NCI-H1417 treated with DMSO at 0.1 percent for 48 hours (cell line): ENCODE data around the gene CDNF.
"Not testable (repeated sequence)": the region's sequence is repeated elsewhere in the genome, so short reads cannot be mapped to it uniquely, and the experiment has no call there.

Experiments
- DNase-seq: peaks from one replicate; lab custom pipeline; 2025; lab: John Stamatoyannopoulos, UW

The CDNF gene

DNA sequence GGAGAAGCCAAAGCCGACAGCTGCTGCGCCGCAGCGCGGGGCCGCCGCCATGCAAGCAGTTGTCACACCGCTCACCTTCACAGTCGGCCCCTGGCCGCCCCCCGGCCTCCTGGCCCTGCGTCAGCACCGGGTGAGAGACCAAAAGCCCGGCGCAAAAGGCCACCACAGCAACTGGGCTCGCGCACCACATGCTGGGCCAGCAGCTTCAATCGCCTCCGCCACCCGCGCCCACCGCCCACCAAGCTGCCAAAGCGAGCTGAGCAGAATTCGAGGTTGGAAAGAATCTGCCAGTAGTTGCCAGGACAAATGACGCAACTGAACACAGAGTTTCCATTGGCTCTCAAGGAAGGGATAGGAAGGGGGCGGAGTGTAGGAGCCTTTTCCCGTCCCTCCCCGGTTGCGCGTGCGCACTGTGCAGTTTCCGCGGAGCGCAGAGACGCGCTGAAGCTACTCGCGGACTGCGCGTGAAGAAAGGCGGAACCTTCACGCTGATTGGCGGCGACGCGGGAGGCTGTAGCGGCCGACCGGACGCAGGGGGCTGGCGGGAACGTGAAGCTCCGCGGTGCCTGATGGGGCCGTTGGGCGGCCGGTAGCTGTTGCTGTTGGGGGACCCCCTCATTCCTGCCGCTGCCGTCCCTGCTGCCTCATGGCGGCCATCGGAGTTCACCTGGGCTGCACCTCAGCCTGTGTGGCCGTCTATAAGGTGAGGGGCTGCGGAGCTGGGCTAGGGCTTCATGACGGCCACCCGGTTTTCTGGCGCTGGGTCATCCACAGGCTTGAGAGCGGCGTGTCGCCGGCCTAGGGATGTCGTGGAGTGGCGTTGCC lies at the start of gene CDNF, which contains the start of the genes HSPA14 and MSANTD7:
Gene CDNF (minus strand): TSS at position 281 of the 825 bp plus-strand sequence. CDS start 91 bp downstream, at position 190.
Gene HSPA14 (plus strand): TSS at position 550 of the 825 bp plus-strand sequence. CDS start 97 bp downstream, at position 647.
Gene MSANTD7 (plus strand): TSS at position 550 of the 825 bp plus-strand sequence. CDS start 3,979 bp downstream, outside the sequence.
- peak; percentile 83 for DNase-seq

DNA sequence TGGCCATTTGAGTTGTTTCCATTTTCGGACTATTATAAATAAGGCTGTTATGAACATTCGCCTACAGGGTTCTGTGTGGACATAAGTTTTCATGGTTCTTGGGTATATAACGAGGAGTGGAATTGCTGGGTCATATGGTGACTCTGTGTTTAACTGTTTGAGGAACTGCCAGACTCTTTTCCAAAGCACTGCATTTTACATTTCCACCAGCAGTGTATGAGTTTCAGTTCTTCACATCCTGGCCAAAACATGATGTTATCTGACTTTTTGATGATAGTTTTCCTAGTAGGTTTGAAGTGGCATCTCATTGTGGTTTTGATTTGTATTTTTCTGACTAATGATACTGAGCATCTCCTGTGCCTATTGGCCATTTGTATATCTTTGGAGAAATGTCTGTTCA lies 46.2 kb upstream of the CDNF start:
- DNase-seq = no peak

DNA sequence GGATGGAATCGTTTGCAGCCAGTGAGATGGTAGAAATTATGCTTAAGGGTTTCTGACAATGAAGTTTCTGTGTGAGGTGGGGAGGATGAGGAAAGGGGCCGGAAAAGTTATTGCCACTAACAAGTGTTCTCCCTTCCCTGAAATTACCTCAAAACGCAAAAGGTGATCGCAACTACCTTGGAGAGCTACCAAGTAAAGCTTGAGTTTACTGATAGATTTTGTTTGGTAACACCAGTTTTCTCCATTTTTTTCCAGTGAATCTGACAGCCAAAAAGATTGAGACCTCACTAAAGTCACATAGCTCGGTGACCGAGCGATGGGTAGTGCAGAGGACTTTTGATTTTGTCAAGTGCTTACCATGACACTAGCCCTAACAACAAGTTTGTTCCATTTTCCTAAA lies 42.4 kb upstream of the CDNF start:
- DNase-seq = no peak

GRCh38 chr10:14879928-14880193 lies 42.0 kb upstream of the CDNF start:
- DNase-seq = no peak

DNA sequence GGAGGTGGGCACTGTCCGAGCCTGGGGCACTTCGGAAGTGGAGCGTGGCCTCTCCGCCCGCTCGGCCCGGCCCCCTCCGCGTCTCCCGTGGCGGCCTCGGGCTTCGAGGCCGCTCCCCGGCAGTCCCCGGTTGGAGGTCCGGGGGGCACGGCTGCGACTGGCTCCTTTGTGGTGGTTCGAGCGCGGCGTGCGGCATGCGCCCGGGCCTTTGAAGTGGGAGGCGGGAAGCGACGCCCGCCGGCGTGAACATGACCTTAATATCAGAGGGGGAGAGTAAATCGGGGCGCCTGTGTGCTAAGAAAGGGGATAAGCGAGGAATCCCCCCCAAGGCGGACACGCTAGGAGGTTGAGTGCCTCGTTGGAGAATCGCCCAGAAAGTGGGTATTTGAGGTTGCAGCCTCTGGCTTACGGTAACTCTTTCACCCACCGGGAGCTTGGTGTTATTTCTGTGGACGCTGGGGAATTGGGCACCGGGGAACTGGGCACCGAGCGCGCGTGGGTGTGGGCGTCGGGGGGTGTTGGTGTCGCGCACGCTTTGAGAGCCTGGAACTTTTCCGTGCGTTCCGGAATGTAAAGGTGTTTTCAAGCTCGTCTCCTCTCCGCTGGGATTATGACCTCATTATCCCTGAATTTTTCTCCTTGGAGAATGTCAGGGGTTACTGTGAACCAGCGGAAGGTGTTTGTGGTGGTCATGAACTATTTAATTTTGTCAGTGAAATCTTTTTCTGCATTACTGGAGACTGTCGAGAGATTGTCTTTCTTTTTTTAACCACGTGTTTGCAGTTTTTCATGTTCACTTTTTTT lies 41.5 kb upstream of the CDNF start:
- DNase-seq = no peak

DNA sequence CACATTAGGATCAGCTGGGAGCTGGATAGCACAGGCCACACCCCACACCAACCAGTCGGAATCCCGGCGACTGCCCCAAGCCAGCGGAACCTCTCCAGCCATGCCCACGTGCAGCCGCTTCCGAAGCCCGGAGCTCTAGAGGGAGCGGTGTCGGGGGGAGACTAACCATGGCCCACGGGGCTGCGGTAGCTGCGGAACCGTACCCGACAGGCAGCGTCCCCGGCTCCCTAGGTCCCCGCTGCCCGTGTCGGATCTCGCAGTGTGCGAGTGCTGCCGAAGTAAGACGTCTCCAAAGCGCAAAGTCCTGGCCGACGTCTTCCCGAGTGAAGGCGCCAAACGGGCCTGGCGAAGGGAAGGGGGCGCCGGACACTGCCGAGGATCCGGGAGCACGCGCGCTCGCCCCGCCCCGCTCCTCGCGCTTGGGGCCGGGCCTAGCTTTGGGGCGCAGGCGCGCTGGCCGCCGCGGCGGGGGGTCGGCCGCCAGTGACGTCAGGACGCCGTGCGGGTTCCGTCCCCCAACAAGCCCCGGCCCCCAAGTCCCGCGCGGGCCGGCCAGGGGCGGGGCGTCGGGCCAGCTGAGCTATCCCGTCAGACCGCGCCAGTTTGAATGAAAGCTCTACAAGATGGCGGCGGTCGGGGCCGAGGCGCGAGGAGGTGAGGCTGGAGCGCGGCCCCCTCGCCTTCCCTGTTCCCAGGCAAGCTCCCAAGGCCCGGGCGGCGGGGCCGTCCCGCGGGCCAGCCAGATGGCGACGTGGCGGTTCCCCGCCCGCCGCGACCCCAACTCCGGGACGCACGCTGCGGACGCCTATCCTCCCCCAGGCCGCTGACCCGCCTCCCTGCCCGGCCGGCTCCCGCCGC lies 40.7 kb upstream of the CDNF start, which contains the start of gene SUV39H2:
Gene SUV39H2 (plus strand): TSS at position 601 of the 858 bp plus-strand sequence. CDS start 23 bp downstream, at position 624.
- DNase-seq = peak; percentile 27

GRCh38 chr10:14876764-14877163 lies 38.9 kb upstream of the CDNF start:
- DNase-seq = no peak

DNA sequence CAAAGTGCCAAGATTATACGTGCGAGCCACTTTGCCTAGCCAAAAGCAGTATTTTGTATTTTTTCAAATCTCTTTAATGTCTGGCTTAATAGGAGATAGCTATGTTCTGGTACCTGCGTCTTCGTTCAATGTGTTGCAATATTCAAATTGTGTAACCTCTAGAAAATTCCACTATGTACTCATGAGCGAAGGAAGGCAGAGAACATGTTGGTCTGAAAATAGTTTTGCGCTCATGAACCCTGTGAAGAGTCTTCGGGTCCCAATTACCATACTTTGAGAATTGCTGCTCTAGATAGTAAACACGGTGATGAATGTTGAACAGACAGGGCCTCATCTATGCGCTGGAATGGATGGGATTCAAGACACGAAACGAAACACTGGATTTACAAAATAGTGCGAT lies 38.1 kb upstream of the CDNF start:
- DNase-seq = no peak

GRCh38 chr10:14873090-14873760 lies 35.4 kb upstream of the CDNF start:
- DNase-seq = no peak

DNA sequence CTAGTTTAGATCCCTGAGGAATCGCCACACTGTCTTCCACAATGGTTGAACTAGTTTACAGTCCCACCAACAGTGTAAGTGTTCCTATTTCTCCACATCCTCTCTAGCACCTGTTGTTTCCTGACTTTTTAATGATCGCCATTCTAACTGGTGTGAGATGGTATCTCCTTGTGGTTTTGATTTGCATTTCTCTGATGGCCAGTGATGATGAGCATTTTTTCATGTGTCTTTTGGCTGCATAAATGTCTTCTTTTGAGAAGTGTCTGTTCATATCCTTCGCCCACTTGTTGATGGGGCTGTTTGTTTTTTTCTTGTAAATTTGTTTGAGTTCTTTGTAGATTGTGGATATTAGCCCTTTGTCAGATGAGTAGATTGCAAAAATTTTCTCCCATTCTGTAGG lies 27.0 kb upstream of the CDNF start:
- not testable (repeated sequence) for DNase-seq

DNA sequence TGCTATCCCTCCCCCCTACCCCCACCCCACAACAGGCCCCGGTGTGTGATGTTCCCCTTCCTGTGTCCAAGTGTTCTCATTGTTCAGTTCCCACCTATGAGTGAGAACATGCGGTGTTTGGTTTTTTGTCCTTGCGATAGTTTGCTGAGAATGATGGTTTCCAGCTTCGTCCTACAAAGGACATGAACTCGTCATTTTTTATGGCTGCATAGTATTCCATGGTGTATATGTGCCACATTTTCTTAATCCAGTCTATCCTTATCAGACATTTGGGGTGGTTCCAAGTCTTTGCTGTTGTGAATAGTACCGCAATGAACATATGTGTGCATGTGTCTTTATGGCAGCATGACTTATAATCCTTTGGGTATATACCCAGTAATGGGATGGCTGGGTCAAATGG lies 26.6 kb upstream of the CDNF start:
- not testable (repeated sequence) for DNase-seq

DNA sequence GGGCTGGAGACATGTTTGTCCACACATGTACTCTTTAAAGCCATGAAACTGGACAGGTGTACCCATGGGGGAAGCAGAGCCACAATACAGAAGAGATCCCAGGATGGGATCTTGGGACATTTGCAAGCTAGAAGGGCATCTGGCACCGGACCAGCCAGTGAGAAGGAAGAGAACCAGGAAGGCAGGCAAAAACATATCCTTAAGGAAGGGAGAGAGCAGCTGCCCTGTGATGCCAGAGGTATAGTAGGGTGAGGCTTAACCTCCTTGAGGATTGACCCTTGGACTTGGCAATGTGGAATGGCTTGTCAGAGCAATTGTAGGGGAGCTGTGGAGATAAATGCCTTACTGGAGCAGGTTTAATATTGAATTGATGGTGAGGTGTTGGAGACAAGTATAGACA lies 23.0 kb upstream of the CDNF start:
- no peak for DNase-seq

GRCh38 chr10:14859775-14860174 lies 21.9 kb upstream of the CDNF start:
- no peak for DNase-seq

DNA sequence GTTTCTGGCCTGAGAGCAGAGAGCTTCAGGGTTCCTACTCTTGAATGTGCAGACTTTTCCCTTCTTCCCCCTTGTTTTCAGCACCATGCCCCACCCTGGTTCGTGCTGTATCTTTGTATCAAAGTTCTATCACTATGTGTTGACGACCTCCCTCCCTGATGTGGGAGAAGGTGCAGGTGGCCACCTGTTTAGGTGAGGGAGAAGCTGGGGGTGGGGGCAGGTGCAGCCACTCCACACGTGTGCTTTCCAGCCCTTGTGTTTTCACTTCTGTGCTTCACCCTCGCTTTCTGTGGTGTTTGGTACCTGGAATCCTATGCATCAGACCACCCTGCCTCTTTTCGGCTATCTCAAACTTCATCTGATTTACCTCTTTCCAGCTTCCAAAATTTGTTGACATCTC lies 21.2 kb upstream of the CDNF start:
- DNase-seq = no peak

DNA sequence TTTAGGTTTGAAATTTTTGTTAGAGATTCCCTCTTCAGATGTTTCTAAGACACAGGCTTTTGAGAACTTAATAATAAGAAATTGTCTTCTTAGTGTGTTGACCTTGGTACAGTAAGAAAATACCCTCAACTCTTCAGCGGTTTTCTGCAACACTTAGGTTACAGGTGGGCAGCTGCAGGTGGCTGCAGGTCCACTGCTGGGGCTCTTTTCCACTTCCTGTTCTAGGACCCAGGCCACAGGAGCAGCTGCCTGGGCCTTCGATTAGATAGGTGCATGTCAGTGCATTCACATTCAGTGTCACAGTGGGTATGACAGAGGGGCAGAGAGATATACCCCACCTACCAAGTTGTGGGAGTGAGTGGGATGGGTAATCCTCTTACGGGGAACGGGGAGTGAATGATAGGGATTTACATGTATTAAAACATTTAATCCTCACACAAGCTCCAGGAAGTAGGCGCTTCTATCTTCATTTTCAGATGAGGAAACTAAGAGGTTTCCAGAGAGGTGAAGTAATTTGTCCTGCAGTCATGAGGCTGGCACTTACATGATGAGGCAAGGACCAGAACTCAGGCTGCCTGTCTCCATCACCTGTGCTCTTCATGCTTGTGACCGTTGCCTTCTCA lies 20.6 kb upstream of the CDNF start:
- DNase-seq = no peak

DNA sequence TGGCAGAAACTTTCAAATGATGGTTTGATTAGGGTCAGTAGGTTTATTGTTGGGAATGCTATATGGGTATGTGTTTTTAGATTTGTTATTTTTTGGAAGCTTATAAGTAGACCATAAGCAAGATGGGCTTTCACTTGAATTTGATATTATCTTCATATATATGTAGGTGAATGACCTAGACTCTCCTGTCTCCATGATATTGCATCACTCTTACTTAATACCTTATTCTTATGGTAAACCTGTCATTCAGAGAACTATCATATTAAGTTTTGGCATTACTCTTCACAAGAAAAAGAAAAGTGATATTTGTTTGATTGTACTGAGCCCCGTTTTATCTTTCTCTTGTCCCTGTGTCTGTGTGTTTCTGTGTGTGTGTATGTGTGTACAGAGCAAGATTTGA lies 17.6 kb upstream of the CDNF start:
- no peak for DNase-seq

- DNase-seq = no peak
Observed at GRCh38 chr10:14852236-14852635, 14.4 kb upstream of the CDNF start.

GRCh38 chr10:14844948-14845347 lies 7.1 kb upstream of the CDNF start:
- no peak for DNase-seq

GRCh38 chr10:14843327-14843988 lies 5.6 kb upstream of the CDNF start:
- DNase-seq = no peak

DNA sequence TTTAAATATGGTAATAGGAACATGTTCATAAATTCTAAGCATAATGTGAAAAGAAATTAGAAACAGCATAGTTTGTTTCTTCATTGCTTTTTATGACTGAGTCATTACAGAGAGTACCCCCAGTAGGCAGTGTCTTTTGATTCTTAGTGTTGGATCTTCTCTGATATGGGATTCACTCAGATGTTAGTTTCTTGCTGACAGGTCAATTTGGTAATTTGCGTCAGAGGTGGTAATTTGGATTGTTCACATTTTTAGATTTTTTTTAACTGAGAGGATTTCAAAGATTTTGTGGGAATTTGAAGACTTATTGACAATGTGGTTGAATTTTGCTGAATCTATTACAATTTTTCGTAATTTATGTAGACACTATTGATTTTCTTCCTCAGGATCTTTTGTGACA lies 2.3 kb upstream of the CDNF start:
- no peak for DNase-seq

- DNase-seq = no peak
Observed at GRCh38 chr10:14839305-14839695, 1.5 kb upstream of the CDNF start.
